IMR-90 (cell line): Measurements from ENCODE around the gene GTPBP3. TPM values are rescaled to one million over a fixed set of nuclear protein-coding genes. Genes with fewer than 3 reads are reported as not detected.

Experiments used
- ATAC-seq: fragments of 200-7000 bp; cut with Tn5 transposase; 2 replicates; pipeline ENCODE4 v1.9.1; 2020; ENCODE audit warnings: low read depth, mild to moderate bottlenecking, moderate library complexity
- BruUV-seq: library from RNA; stranded (reverse); fragments of 400-500 nt; replicated peaks from 2 replicates; lab custom pipeline; 2021; lab: Mats Ljungman, UMichigan
- CTCF ChIA-PET: fragments of 300-600 bp; formaldehyde crosslinking; extraction: SDS; loops from one replicate; lab custom pipeline; 2021; ENCODE audit warnings: antibody characterized with exemption; lab: Yijun Ruan, JAX
- POLR2A ChIA-PET: fragments of 300-600 bp; sonication (Branson Sonifier 250); formaldehyde crosslinking; loops from one replicate; lab custom pipeline; 2022; ENCODE audit warnings: antibody characterized with exemption; ENCODE audit not compliant: unreplicated experiment; lab: Charles Lee
- DNase-seq: peaks from one replicate; pipeline ENCODE4 v3.0.0; 2013
- H2AFZ ChIP-seq: replicated peaks from 2 replicates; pipeline ENCODE3; 2013; ENCODE audit warnings: low read length, mild to moderate bottlenecking; ENCODE audit not compliant: poor library complexity
- H2AK5ac ChIP-seq: 2 replicates; pipeline ENCODE4 v1.6.1; 2013; ENCODE audit warnings: low read depth, low read length, inconsistent platforms
- H2AK9ac ChIP-seq: replicated peaks from 2 replicates; pipeline ENCODE3; 2013; ENCODE audit warnings: mild to moderate bottlenecking, low read depth, low read length, moderate library complexity; ENCODE audit not compliant: poor library complexity
- H2BK120ac ChIP-seq: 2 replicates; pipeline ENCODE4 v1.6.1; 2013; ENCODE audit warnings: low read depth, low read length, inconsistent platforms
- H2BK15ac ChIP-seq: 3 replicates; pipeline ENCODE4 v1.6.1; 2013; ENCODE audit warnings: low read depth, low read length, inconsistent platforms
- H2BK20ac ChIP-seq: 2 replicates; pipeline ENCODE4 v1.6.1; 2013; ENCODE audit warnings: low read depth, mild to moderate bottlenecking, inconsistent platforms, low read length, moderate library complexity
- H2BK5ac ChIP-seq: 2 replicates; pipeline ENCODE4 v1.6.1; 2013; ENCODE audit warnings: mild to moderate bottlenecking, low read depth, low read length, inconsistent platforms; ENCODE audit not compliant: poor library complexity, severe bottlenecking
- H3K14ac ChIP-seq: replicated peaks from 2 replicates; pipeline ENCODE4 v1.6.1; 2013; ENCODE audit warnings: low read depth, low read length, inconsistent platforms
- H3K18ac ChIP-seq: 2 replicates; pipeline ENCODE4 v1.6.1; 2013; ENCODE audit warnings: low read depth, low read length, control low read depth
- H3K23ac ChIP-seq: 2 replicates; pipeline ENCODE4 v1.6.1; 2013; ENCODE audit warnings: low read depth, low read length, inconsistent platforms
- H3K27ac ChIP-seq: 2 replicates; pipeline ENCODE4 v1.5.1; 2013; ENCODE audit warnings: mild to moderate bottlenecking, control low read depth, low read length; ENCODE audit not compliant: insufficient read depth
- H3K27me3 ChIP-seq: 2 replicates; pipeline ENCODE4 v1.6.1; 2013; ENCODE audit warnings: low read length; ENCODE audit not compliant: control insufficient read depth, insufficient read depth
- H3K36me3 ChIP-seq: 2 replicates; pipeline ENCODE4 v1.6.1; 2013; ENCODE audit warnings: low read length, mixed read lengths; ENCODE audit not compliant: control insufficient read depth, insufficient read depth
- H3K4ac ChIP-seq: 2 replicates; pipeline ENCODE4 v1.6.1; 2013; ENCODE audit warnings: low read depth, low read length, inconsistent platforms
- H3K4me1 ChIP-seq: 2 replicates; pipeline ENCODE4 v1.6.1; 2013; ENCODE audit warnings: low read length, mixed read lengths; ENCODE audit not compliant: control insufficient read depth, insufficient read depth
- H3K4me2 ChIP-seq: 2 replicates; pipeline ENCODE4 v1.6.1; 2013; ENCODE audit warnings: low read depth, mild to moderate bottlenecking, control low read depth, low read length, moderate library complexity
- H3K4me3 ChIP-seq: 2 replicates; pipeline ENCODE4 v1.5.1; 2013; ENCODE audit warnings: low read depth, mild to moderate bottlenecking, control low read depth, low read length, moderate library complexity; ENCODE audit not compliant: insufficient read depth
- H3K56ac ChIP-seq: 2 replicates; pipeline ENCODE4 v1.6.1; 2013; ENCODE audit warnings: low read length, inconsistent platforms; ENCODE audit not compliant: insufficient read depth; ENCODE audit errors: extremely low read depth
- H3K79me1 ChIP-seq, 2 experiments: 2 replicates each; pipeline ENCODE4 v1.6.1; 2013; ENCODE audit warnings: low read length in 2 of 2, inconsistent platforms in 1 of 2, low read depth in 1 of 2
- H3K9ac ChIP-seq: 2 replicates; pipeline ENCODE4 v1.6.1; 2013; ENCODE audit warnings: low read depth, low read length, control low read depth
- H3K9me1 ChIP-seq: 2 replicates; pipeline ENCODE4 v1.6.1; 2013; ENCODE audit warnings: low read length, inconsistent platforms; ENCODE audit not compliant: insufficient read depth
- H3K9me3 ChIP-seq: 2 replicates; pipeline ENCODE4 v1.6.1; 2013; ENCODE audit warnings: low read length; ENCODE audit not compliant: control insufficient read depth, insufficient read depth
- H4K20me1 ChIP-seq: 2 replicates; pipeline ENCODE4 v1.6.1; 2013; ENCODE audit warnings: low read length, inconsistent platforms; ENCODE audit not compliant: insufficient read depth
- H4K5ac ChIP-seq: 2 replicates; pipeline ENCODE4 v1.6.1; 2013; ENCODE audit warnings: mild to moderate bottlenecking, low read depth, low read length, control low read depth
- H4K8ac ChIP-seq, 2 experiments: 2 replicates each; pipeline ENCODE4 v1.6.1; 2013; ENCODE audit warnings: low read depth in 2 of 2, low read length in 2 of 2, control low read depth in 1 of 2, inconsistent platforms in 1 of 2
- H4K91ac ChIP-seq: 2 replicates; pipeline ENCODE4 v1.6.1; 2013; ENCODE audit warnings: low read depth, low read length, inconsistent platforms; ENCODE audit not compliant: insufficient read depth
- BHLHE40 ChIP-seq: fragments of 150-350 bp; IDR thresholded peaks from 2 replicates; pipeline ENCODE4 v1.6.1; 2016; ENCODE audit warnings: mild to moderate bottlenecking, low read depth, low read length
- CEBPB ChIP-seq: IDR thresholded peaks from 2 replicates; pipeline ENCODE4 v1.6.1; 2012; ENCODE audit warnings: low read depth, low read length, improper control_type of control experiment
- ELK1 ChIP-seq: fragments of 150-350 bp; IDR thresholded peaks from 2 replicates; pipeline ENCODE4 v1.6.1; 2016; ENCODE audit warnings: low read depth, mild to moderate bottlenecking, low read length, moderate library complexity, borderline replicate concordance
- MAFK ChIP-seq: IDR thresholded peaks from 2 replicates; pipeline ENCODE4 v1.6.1; 2012; ENCODE audit warnings: low read depth, low read length, improper control_type of control experiment
- MAZ ChIP-seq: IDR thresholded peaks from 2 replicates; pipeline ENCODE4 v1.6.1; 2012; ENCODE audit warnings: low read depth, mild to moderate bottlenecking, low read length, improper control_type of control experiment, moderate library complexity, borderline replicate concordance
- MXI1 ChIP-seq: IDR thresholded peaks from 2 replicates; pipeline ENCODE4 v1.6.1; 2012; ENCODE audit warnings: low read depth, mild to moderate bottlenecking, low read length, moderate library complexity, borderline replicate concordance
- NFE2L2 ChIP-seq: fragments of 150-350 bp; IDR thresholded peaks from 2 replicates; pipeline ENCODE4 v1.6.1; 2016; ENCODE audit warnings: low read depth, mild to moderate bottlenecking, low read length
- POLR2A ChIP-seq: IDR thresholded peaks from 2 replicates; pipeline ENCODE4 v1.6.1; 2012; ENCODE audit warnings: mild to moderate bottlenecking, low read depth, low read length
- RCOR1 ChIP-seq: IDR thresholded peaks from 2 replicates; pipeline ENCODE4 v1.6.1; 2012; ENCODE audit warnings: mild to moderate bottlenecking, low read length, improper control_type of control experiment; ENCODE audit not compliant: insufficient replicate concordance
- SMC3 ChIP-seq: fragments of 150-350 bp; IDR thresholded peaks from 2 replicates; pipeline ENCODE4 v1.6.1; 2016; ENCODE audit warnings: low read depth, mild to moderate bottlenecking, antibody characterized with exemption, low read length, moderate library complexity
- USF2 ChIP-seq: fragments of 150-350 bp; IDR thresholded peaks from 2 replicates; pipeline ENCODE4 v1.6.1; 2017; ENCODE audit warnings: mild to moderate bottlenecking, antibody characterized with exemption, low read length, low read depth
- WGBS, 2 experiments: methylation state at CpG; one replicate each; pipeline versions ENCODE4 v1.1.5 to v1.1.7; 2013; ENCODE audit warnings: missing lambda C conversion rate in 2 of 2; ENCODE audit not compliant: insufficient read length in 1 of 2; ENCODE audit errors: extremely low coverage in 2 of 2; 5-methylcytosine and 5-hydroxymethylcytosine counted together
- dilution Hi-C: fragments of 300-500 bp; cut with HindIII; formaldehyde crosslinking; loops from one replicate; pipeline ENCODE4 v1.14.3; 2018; ENCODE audit warnings: low sequenced_read_pairs; ENCODE audit not compliant: unreplicated experiment
- in situ Hi-C: fragments of 300-500 bp; cut with MboI; formaldehyde crosslinking; loops from 3 replicates; pipeline ENCODE4 v1.14.3; 2019; ENCODE audit warnings: low sequenced_read_pairs, inconsistent platforms, mixed read lengths
- intact Hi-C: fragments of 100-400 bp; cut with micrococcal nuclease; formaldehyde crosslinking; loops from 2 replicates; pipeline ENCODE4 v1.10.0; 2022
- polyA plus RNA-seq, 3 experiments: library from polyadenylated mRNA; depleted of rRNA; stranded (reverse); fragments of >200 nt; gene quantifications; 2 replicates each; pipeline ENCODE4 v1.2.3, GENCODE V29; 2012; ENCODE audit warnings: low replicate concordance in 1 of 3
- total RNA-seq: library from RNA; depleted of rRNA; stranded (reverse); fragments of >200 nt; gene quantifications from 2 replicates; pipeline ENCODE4 v1.2.3, GENCODE V29; 2012

GTPBP3 gene
- total and polyA plus RNA-seq, 2 of the 4 experiments (the other 2 are of a cell fraction) = 4.3 to 15.1 TPM

GRCh38 chr19:17320435-17320834, 16.9 kb upstream of the GTPBP3 start:
- peaks cover 6 to 16% of the 10 kb centered on the region in 2 experiments for H3K79me1 ChIP-seq
- H3K27ac ChIP-seq = no peak overlapping the region
- H3K9me3 ChIP-seq = no peaks in the 10 kb centered on the region
- no peak overlapping the region for H2BK20ac ChIP-seq
- no peak overlapping the region for H2BK120ac ChIP-seq
- no TSS peak for BruUV-seq
- intact Hi-C loops = no loop called here
- H3K23ac ChIP-seq = no peak overlapping the region
- TF ChIP-seq NFE2L2 = no peak
- TF ChIP-seq SMC3 = no peak
- TF ChIP-seq BHLHE40 = no peak
- TF ChIP-seq USF2 = no peak
- TF ChIP-seq CEBPB = no peak
- no peak for TF ChIP-seq ELK1
- no peak for TF ChIP-seq MAFK
- no peak for TF ChIP-seq RCOR1
- no peak for TF ChIP-seq MXI1
- no peak for TF ChIP-seq MAZ
- no peak for TF ChIP-seq POLR2A
- no peak overlapping the region for H3K14ac ChIP-seq
- ChIA-PET POLR2A (no interaction called here), CTCF (no interaction called here)
- no peak overlapping the region for H3K56ac ChIP-seq
- H4K8ac ChIP-seq = no peak overlapping the region
- peaks cover 50% of the 10 kb centered on the region for H3K36me3 ChIP-seq
- H3K27me3 ChIP-seq = no peaks in the 10 kb centered on the region
- H2AK5ac ChIP-seq = no peak overlapping the region
- DNase-seq = no peak
- WGBS, 2 experiments = 78% methylated on average over 8 of the region's 11 CpGs; no CpG with 5 or more reads in 1 of the 2 experiments
- H2BK15ac ChIP-seq = no peak overlapping the region
- no peak overlapping the region for H3K4ac ChIP-seq
- no peaks in the 10 kb centered on the region for H3K9me1 ChIP-seq
- H3K4me3 ChIP-seq = no peak overlapping the region
- ATAC-seq = no peak
- no peak overlapping the region for H2AFZ ChIP-seq
- no peak overlapping the region for H3K9ac ChIP-seq
- H3K18ac ChIP-seq = no peak overlapping the region
- peaks cover 8% of the 10 kb centered on the region; the same call in 1 of the 2 replicates for H4K20me1 ChIP-seq
- H2AK9ac ChIP-seq = no peak overlapping the region
- H4K5ac ChIP-seq = no peak overlapping the region
- no peak overlapping the region for H2BK5ac ChIP-seq
- in situ Hi-C loops = no loop called here
- H3K4me2 ChIP-seq = no peak overlapping the region
- dilution Hi-C loops = no loop called here
- H3K4me1 ChIP-seq = no peaks in the 10 kb centered on the region
- no peak overlapping the region for H4K91ac ChIP-seq
